ENCODE data around the gene USF1. TPM values are rescaled to one million over a fixed set of nuclear protein-coding genes. Genes with fewer than 3 reads are reported as not detected.

USF1 gene
- total RNA-seq, 1 experiment from 2014 or later: 61.2 TPM

GRCh38 chr1:161081519-161081918 is 35.7 kb upstream of the USF1 start:
- Histone ChIP-seq H2AFZ (ENCODE audit: low read length) (no peak overlapping the region), H3K27me3 (ENCODE audit: low read length) (no peaks in the 10 kb centered on the region), H3K4me3 (ENCODE audit: low read length) (no peak overlapping the region), H3K4me2 (ENCODE audit: low read depth, low read length, poor library complexity, severe bottlenecking) (no peak overlapping the region), H3K79me2 (ENCODE audit: low read length) (no peaks in the 10 kb centered on the region), H3K9me3 (ENCODE audit: low read length) (no peaks in the 10 kb centered on the region), H3K36me3 (ENCODE audit: insufficient read depth, low read length) (no peaks in the 10 kb centered on the region), H3K27ac (ENCODE audit: low read length) (no peak overlapping the region), H3K4me1 (ENCODE audit: low read length) (no peaks in the 10 kb centered on the region), H4K20me1 (ENCODE audit: insufficient read depth, low read depth, low read length) (no peaks in the 10 kb centered on the region), H3K9me2 (replicated peaks; ENCODE audit: insufficient read depth, low read length) (no peaks in the 10 kb centered on the region), H3K9ac (ENCODE audit: low read length) (no peak overlapping the region)
- no peak for DNase-seq

GRCh38 chr1:161080441-161081405 is 34.9 kb upstream of the USF1 start:
- no peaks in the 10 kb centered on the region for H4K20me1 ChIP-seq (ENCODE audit: insufficient read depth, low read depth, low read length)
- no peaks in the 10 kb centered on the region for H3K79me2 ChIP-seq (ENCODE audit: low read length)
- H3K4me3 ChIP-seq (ENCODE audit: low read length): no peak overlapping the region
- no peak for DNase-seq
- H3K9ac ChIP-seq (ENCODE audit: low read length): no peak overlapping the region
- H3K27me3 ChIP-seq (ENCODE audit: low read length): no peaks in the 10 kb centered on the region
- no peaks in the 10 kb centered on the region for H3K9me3 ChIP-seq (ENCODE audit: low read length)
- H3K4me1 ChIP-seq (ENCODE audit: low read length): no peaks in the 10 kb centered on the region
- no peaks in the 10 kb centered on the region for H3K9me2 ChIP-seq (replicated peaks; ENCODE audit: insufficient read depth, low read length)
- no peak overlapping the region for H3K27ac ChIP-seq (ENCODE audit: low read length)
- no peak overlapping the region for H2AFZ ChIP-seq (ENCODE audit: low read length)
- H3K4me2 ChIP-seq (ENCODE audit: low read depth, low read length, poor library complexity, severe bottlenecking): no peak overlapping the region
- H3K36me3 ChIP-seq (ENCODE audit: insufficient read depth, low read length): no peaks in the 10 kb centered on the region

- H3K4me3 ChIP-seq (ENCODE audit: low read length): no peak overlapping the region
- H3K36me3 ChIP-seq (ENCODE audit: insufficient read depth, low read length): no peaks in the 10 kb centered on the region
- no peaks in the 10 kb centered on the region for H3K9me2 ChIP-seq (replicated peaks; ENCODE audit: insufficient read depth, low read length)
- no peaks in the 10 kb centered on the region for H3K9me3 ChIP-seq (ENCODE audit: low read length)
- no peaks in the 10 kb centered on the region for H3K27me3 ChIP-seq (ENCODE audit: low read length)
- peak; percentile 48 for DNase-seq
- H3K27ac ChIP-seq (ENCODE audit: low read length): no peak overlapping the region
- no peaks in the 10 kb centered on the region for H3K79me2 ChIP-seq (ENCODE audit: low read length)
- no peak overlapping the region for H2AFZ ChIP-seq (ENCODE audit: low read length)
- H4K20me1 ChIP-seq (ENCODE audit: insufficient read depth, low read depth, low read length): no peaks in the 10 kb centered on the region
- no peak overlapping the region for H3K4me2 ChIP-seq (ENCODE audit: low read depth, low read length, poor library complexity, severe bottlenecking)
- no peaks in the 10 kb centered on the region for H3K4me1 ChIP-seq (ENCODE audit: low read length)
- H3K9ac ChIP-seq (ENCODE audit: low read length): no peak overlapping the region
Observed at GRCh38 chr1:161079436-161080110, 33.8 kb upstream of the USF1 start.

- H3K9me3 ChIP-seq (ENCODE audit: low read length): no peaks in the 10 kb centered on the region
- H3K36me3 ChIP-seq (ENCODE audit: insufficient read depth, low read length): no peaks in the 10 kb centered on the region
- H4K20me1 ChIP-seq (ENCODE audit: insufficient read depth, low read depth, low read length): no peaks in the 10 kb centered on the region
- no peaks in the 10 kb centered on the region for H3K4me1 ChIP-seq (ENCODE audit: low read length)
- no peaks in the 10 kb centered on the region for H3K79me2 ChIP-seq (ENCODE audit: low read length)
- H2AFZ ChIP-seq (ENCODE audit: low read length): no peak overlapping the region
- H3K4me3 ChIP-seq (ENCODE audit: low read length): no peak overlapping the region
- no peak overlapping the region for H3K27ac ChIP-seq (ENCODE audit: low read length)
- no peak overlapping the region for H3K4me2 ChIP-seq (ENCODE audit: low read depth, low read length, poor library complexity, severe bottlenecking)
- H3K27me3 ChIP-seq (ENCODE audit: low read length): no peaks in the 10 kb centered on the region
- no peaks in the 10 kb centered on the region for H3K9me2 ChIP-seq (replicated peaks; ENCODE audit: insufficient read depth, low read length)
- H3K9ac ChIP-seq (ENCODE audit: low read length): no peak overlapping the region
- no peak for DNase-seq
Observed at GRCh38 chr1:161077426-161077825, 31.6 kb upstream of the USF1 start.

GRCh38 chr1:161076410-161076809 is 30.6 kb upstream of the USF1 start:
- H3K27me3 ChIP-seq (ENCODE audit: low read length): no peaks in the 10 kb centered on the region
- no peaks in the 10 kb centered on the region for H3K36me3 ChIP-seq (ENCODE audit: insufficient read depth, low read length)
- H4K20me1 ChIP-seq (ENCODE audit: insufficient read depth, low read depth, low read length): no peaks in the 10 kb centered on the region
- no peak overlapping the region for H3K4me2 ChIP-seq (ENCODE audit: low read depth, low read length, poor library complexity, severe bottlenecking)
- H3K27ac ChIP-seq (ENCODE audit: low read length): no peak overlapping the region
- H3K4me3 ChIP-seq (ENCODE audit: low read length): no peak overlapping the region
- no peak for DNase-seq
- no peaks in the 10 kb centered on the region for H3K4me1 ChIP-seq (ENCODE audit: low read length)
- H3K9me3 ChIP-seq (ENCODE audit: low read length): no peaks in the 10 kb centered on the region
- H3K9ac ChIP-seq (ENCODE audit: low read length): no peak overlapping the region
- H2AFZ ChIP-seq (ENCODE audit: low read length): no peak overlapping the region
- H3K79me2 ChIP-seq (ENCODE audit: low read length): no peaks in the 10 kb centered on the region
- no peaks in the 10 kb centered on the region for H3K9me2 ChIP-seq (replicated peaks; ENCODE audit: insufficient read depth, low read length)

GRCh38 chr1:161074676-161075368 is 29.0 kb upstream of the USF1 start:
- Histone ChIP-seq H3K4me3 (ENCODE audit: low read length) (no peak overlapping the region), H3K9me3 (ENCODE audit: low read length) (no peaks in the 10 kb centered on the region), H3K4me1 (ENCODE audit: low read length) (peaks cover 10% of the 10 kb centered on the region), H3K36me3 (ENCODE audit: insufficient read depth, low read length) (no peaks in the 10 kb centered on the region), H4K20me1 (ENCODE audit: insufficient read depth, low read depth, low read length) (no peaks in the 10 kb centered on the region), H3K4me2 (ENCODE audit: low read depth, low read length, poor library complexity, severe bottlenecking) (no peak overlapping the region), H3K79me2 (ENCODE audit: low read length) (0 out of 2 replicates have a peak, but pooled peaks cover 3% of the 10 kb centered on the region), H3K9me2 (replicated peaks; ENCODE audit: insufficient read depth, low read length) (no peaks in the 10 kb centered on the region), H3K9ac (ENCODE audit: low read length) (no peak overlapping the region), H3K27me3 (ENCODE audit: low read length) (no peaks in the 10 kb centered on the region), H3K27ac (ENCODE audit: low read length) (no peak overlapping the region), H2AFZ (ENCODE audit: low read length) (no peak overlapping the region)
- no peak for DNase-seq

GRCh38 chr1:161073474-161074121 is 27.8 kb upstream of the USF1 start:
- Histone ChIP-seq H3K4me3 (ENCODE audit: low read length) (no peak overlapping the region), H3K27ac (ENCODE audit: low read length) (no peak overlapping the region), H3K4me2 (ENCODE audit: low read depth, low read length, poor library complexity, severe bottlenecking) (no peak overlapping the region), H3K9me2 (replicated peaks; ENCODE audit: insufficient read depth, low read length) (no peaks in the 10 kb centered on the region), H3K36me3 (ENCODE audit: insufficient read depth, low read length) (no peaks in the 10 kb centered on the region), H3K79me2 (ENCODE audit: low read length) (peaks cover 14% of the 10 kb centered on the region), H3K9me3 (ENCODE audit: low read length) (no peaks in the 10 kb centered on the region), H2AFZ (ENCODE audit: low read length) (no peak overlapping the region), H4K20me1 (ENCODE audit: insufficient read depth, low read depth, low read length) (no peaks in the 10 kb centered on the region; the same call in 1 of the 2 replicates), H3K9ac (ENCODE audit: low read length) (no peak overlapping the region), H3K27me3 (ENCODE audit: low read length) (no peaks in the 10 kb centered on the region), H3K4me1 (ENCODE audit: low read length) (peaks cover 13% of the 10 kb centered on the region)
- peak; percentile 52 for DNase-seq

Data from Karpas-422 (cell line).